SU-DHL-6 (cell line): Measurements from ENCODE around the gene ZYG11B.

Source experiments
- H2AFZ ChIP-seq: fragments of 200-600 bp; sonication (generic); 2 replicates; pipeline ENCODE4 v1.6.1; 2014; ENCODE audit warnings: low read depth, mild to moderate bottlenecking, moderate library complexity, mixed read lengths, antibody characterized with exemption, low read length; ENCODE audit not compliant: severe bottlenecking
- H3F3A ChIP-seq: fragments of 200-600 bp; shearing (Covaris generic); 2 replicates; pipeline ENCODE4 v1.6.0; 2016; ENCODE audit warnings: antibody characterized with exemption, mild to moderate bottlenecking; ENCODE audit not compliant: insufficient read depth
- H3K27ac ChIP-seq: fragments of 200-600 bp; sonication (generic); 2 replicates; pipeline ENCODE4 v1.5.1; 2016; ENCODE audit warnings: low read depth, mild to moderate bottlenecking, low read length, moderate library complexity, mixed read lengths
- H3K27me3 ChIP-seq: fragments of 200-600 bp; sonication (generic), shearing (Covaris generic); 2 replicates; pipeline ENCODE4 v1.6.0; 2014; ENCODE audit warnings: mild to moderate bottlenecking, low read length
- H3K36me3 ChIP-seq: fragments of 200-600 bp; sonication (generic); 2 replicates; pipeline ENCODE4 v1.6.1; 2014; ENCODE audit warnings: mild to moderate bottlenecking, low read length, mixed read lengths
- H3K4me2 ChIP-seq: fragments of 300-600, 200-600 bp; shearing (Covaris generic), sonication (generic); 2 replicates; pipeline ENCODE4 v1.6.0; 2014; ENCODE audit warnings: low read length, low read depth, mild to moderate bottlenecking; ENCODE audit not compliant: poor library complexity, severe bottlenecking
- H3K4me3 ChIP-seq: fragments of 200-600 bp; sonication (generic); 2 replicates; pipeline ENCODE4 v1.5.1; 2014; ENCODE audit warnings: antibody characterized with exemption, low read length, mild to moderate bottlenecking, mixed read lengths; ENCODE audit not compliant: insufficient read depth, poor library complexity, severe bottlenecking
- H3K79me2 ChIP-seq: fragments of 200-600 bp; sonication (generic); 2 replicates; pipeline ENCODE4 v1.6.1; 2014; ENCODE audit warnings: mild to moderate bottlenecking, low read length, moderate library complexity; ENCODE audit not compliant: insufficient read depth
- H3K9ac ChIP-seq: fragments of 200-600 bp; sonication (generic); 2 replicates; pipeline ENCODE4 v1.7.0; 2014; ENCODE audit warnings: mild to moderate bottlenecking, low read length
- H3K9me2 ChIP-seq: fragments of 200-600 bp; sonication (generic); replicated peaks from 2 replicates; pipeline ENCODE4 v1.6.1; 2014; ENCODE audit warnings: low read length; ENCODE audit not compliant: insufficient read depth
- H3K9me3 ChIP-seq: fragments of 200-600 bp; sonication (generic); 2 replicates; pipeline ENCODE4 v1.6.1; 2014; ENCODE audit warnings: low read length, mixed read lengths; ENCODE audit not compliant: insufficient read depth
- H4K20me1 ChIP-seq: fragments of 200-600 bp; sonication (generic); 2 replicates; pipeline ENCODE4 v1.6.1; 2014; ENCODE audit warnings: low read depth, mild to moderate bottlenecking, antibody characterized with exemption, low read length, moderate library complexity, mixed read lengths
- CTCF ChIP-seq: fragments of 200-600 bp; sonication (generic); IDR thresholded peaks from one replicate; pipeline ENCODE4 v1.5.1; 2017; ENCODE audit warnings: antibody characterized with exemption, mild to moderate bottlenecking, low read length, moderate library complexity; ENCODE audit not compliant: insufficient read depth, poor library complexity, severe bottlenecking
- EZH2phosphoT487 ChIP-seq: fragments of 200-600 bp; sonication (generic), shearing (Covaris generic); conservative IDR thresholded peaks from 2 replicates; pipeline ENCODE4 v1.6.1; 2018; ENCODE audit warnings: mild to moderate bottlenecking, antibody characterized with exemption, low read length, moderate library complexity, mixed read lengths

ZYG11B gene

GRCh38 chr1:52739699-52740467 lies 13.6 kb downstream of the ZYG11B start:
- no peaks in the 10 kb centered on the region for H3K9me2 ChIP-seq
- no peak overlapping the region for H3K4me3 ChIP-seq
- no peak for TF ChIP-seq EZH2phosphoT487
- no peak for TF ChIP-seq CTCF
- H3K27me3 ChIP-seq = no peaks in the 10 kb centered on the region
- no peaks in the 10 kb centered on the region for H3K9me3 ChIP-seq
- H2AFZ ChIP-seq = no peak overlapping the region
- no peaks in the 10 kb centered on the region for H3F3A ChIP-seq
- H3K4me2 ChIP-seq = no peak overlapping the region
- no peaks in the 10 kb centered on the region for H3K36me3 ChIP-seq
- H3K27ac ChIP-seq = no peak overlapping the region
- H4K20me1 ChIP-seq = no peaks in the 10 kb centered on the region
- H3K9ac ChIP-seq = no peak overlapping the region
- H3K79me2 ChIP-seq = no peaks in the 10 kb centered on the region; the same call in 1 of the 2 replicates

- Histone ChIP-seq H3K9ac (no peak overlapping the region), H2AFZ (no peak overlapping the region), H3K27me3 (no peaks in the 10 kb centered on the region), H4K20me1 (no peaks in the 10 kb centered on the region), H3K9me2 (no peaks in the 10 kb centered on the region), H3K36me3 (no peaks in the 10 kb centered on the region), H3F3A (no peaks in the 10 kb centered on the region), H3K27ac (no peak overlapping the region), H3K4me3 (no peak overlapping the region), H3K4me2 (no peak overlapping the region), H3K79me2 (no peaks in the 10 kb centered on the region), H3K9me3 (no peaks in the 10 kb centered on the region)
- TF ChIP-seq CTCF (no peak), EZH2phosphoT487 (no peak)
These were observed 15.0 kb downstream of the ZYG11B start for GRCh38 chr1:52741259-52741658.

- Histone ChIP-seq H3K27me3 (no peaks in the 10 kb centered on the region), H3K4me3 (no peak overlapping the region), H3K9me3 (no peaks in the 10 kb centered on the region), H3K4me2 (no peak overlapping the region), H3K27ac (no peak overlapping the region), H2AFZ (no peak overlapping the region), H3K9ac (no peak overlapping the region), H3K36me3 (no peaks in the 10 kb centered on the region), H3K79me2 (no peaks in the 10 kb centered on the region), H4K20me1 (no peaks in the 10 kb centered on the region), H3F3A (no peaks in the 10 kb centered on the region), H3K9me2 (no peaks in the 10 kb centered on the region)
- TF ChIP-seq EZH2phosphoT487 (no peak), CTCF (no peak)
These were observed 19.9 kb downstream of the ZYG11B start for GRCh38 chr1:52746189-52746588.
